Breast epithelium (tissue), 3 donors: ENCODE measurements around the gene DDX49.

Experiments used
- CTCF ChIP-seq, 3 donors: fragments of 450-650 bp; IDR thresholded peaks; one replicate each; pipeline ENCODE4 v1.5.1; 2016 to 2017; ENCODE audit warnings: antibody characterized with exemption in 3 of 3, mild to moderate bottlenecking in 3 of 3, moderate library complexity in 3 of 3
- POLR2A ChIP-seq: fragments of 450-650 bp; IDR thresholded peaks from one replicate; pipeline ENCODE4 v1.6.1; 2016; ENCODE audit warnings: antibody characterized with exemption, mild to moderate bottlenecking, moderate library complexity
- POLR2AphosphoS5 ChIP-seq, 3 donors: sonication (generic); formaldehyde crosslinking; IDR thresholded peaks; one replicate each; pipeline ENCODE4 v1.6.1; 2017; ENCODE audit warnings: antibody characterized with exemption in 3 of 3

- TF ChIP-seq CTCF (IDR thresholded peaks at IDR 0.05), result no peak
- no peak for TF ChIP-seq POLR2A
- no peak for TF ChIP-seq POLR2AphosphoS5 (IDR thresholded peaks at IDR 0.05)
Measured at GRCh38 chr19:18932216-18932841, 12.8 kb downstream of the DDX49 start.
